Liver (tissue), 9 donors: Measurements from ENCODE around the gene NCK1. TPM values are rescaled to one million over a fixed set of nuclear protein-coding genes. Genes with fewer than 3 reads are reported as not detected.

Experiments used
- DNase-seq: peaks from one replicate; pipeline ENCODE4 v3.0.0-alpha.2; 2017; ENCODE audit warnings: low spot score
- H3K27ac ChIP-seq, 2 donors: one replicate each; pipeline ENCODE4 v1.7.0; 2013; ENCODE audit warnings: inconsistent platforms in 2 of 2, low read length in 2 of 2, control low read depth in 1 of 2, low read depth in 1 of 2, mild to moderate bottlenecking in 1 of 2
- H3K27me3 ChIP-seq, 4 donors: one replicate each; pipeline versions ENCODE4 v1.6.1 to v1.7.0; 2013; ENCODE audit warnings: low read length in 3 of 4, inconsistent platforms in 1 of 4, mild to moderate bottlenecking in 1 of 4, moderate library complexity in 1 of 4; ENCODE audit not compliant: control insufficient read depth in 4 of 4, insufficient read depth in 4 of 4
- H3K36me3 ChIP-seq, 4 donors: one replicate each; pipeline versions ENCODE4 v1.6.1 to v1.7.0; 2013; ENCODE audit warnings: low read length in 3 of 4, mild to moderate bottlenecking in 3 of 4, low read depth in 1 of 4, moderate library complexity in 1 of 4; ENCODE audit not compliant: control insufficient read depth in 4 of 4, insufficient read depth in 3 of 4
- H3K4me1 ChIP-seq, 4 donors: one replicate each; pipeline versions ENCODE4 v1.6.1 to v1.7.0; 2013; ENCODE audit warnings: low read length in 3 of 4, mild to moderate bottlenecking in 3 of 4, moderate library complexity in 1 of 4; ENCODE audit not compliant: control insufficient read depth in 4 of 4, insufficient read depth in 4 of 4
- H3K4me3 ChIP-seq, 3 donors: one replicate each; pipeline versions ENCODE4 v1.6.1 to v1.7.0; 2013; ENCODE audit warnings: low read length in 3 of 3, control low read depth in 1 of 3, low read depth in 1 of 3, mild to moderate bottlenecking in 1 of 3
- H3K9ac ChIP-seq, 2 donors: one replicate each; pipeline ENCODE4 v1.7.0; 2013; ENCODE audit warnings: low read length in 2 of 2, mild to moderate bottlenecking in 2 of 2, moderate library complexity in 2 of 2, control low read depth in 1 of 2, low read depth in 1 of 2
- H3K9me3 ChIP-seq, 4 donors: one replicate each; pipeline versions ENCODE4 v1.6.1 to v1.7.0; 2013; ENCODE audit warnings: low read length in 3 of 4; ENCODE audit not compliant: control insufficient read depth in 4 of 4
- EGR1 ChIP-seq, 2 donors: IDR thresholded peaks; 2 replicates each; pipeline ENCODE4 v1.6.1; 2016 to 2018; ENCODE audit warnings: antibody characterized with exemption in 2 of 2, low read depth in 2 of 2
- FOXA1 ChIP-seq: IDR thresholded peaks from 2 replicates; pipeline ENCODE4 v1.6.1; 2016; ENCODE audit warnings: antibody characterized with exemption
- GABPA ChIP-seq, 2 donors: IDR thresholded peaks in 1 of 2; conservative IDR thresholded peaks in 1 of 2; 2 replicates each; pipeline ENCODE4 v1.6.1; 2016; ENCODE audit warnings: antibody characterized with exemption in 2 of 2, mild to moderate bottlenecking in 1 of 2, moderate library complexity in 1 of 2
- HNF4A ChIP-seq, 2 donors: conservative IDR thresholded peaks; 2 replicates each; pipeline ENCODE4 v1.6.1; 2016; ENCODE audit warnings: antibody characterized with exemption in 2 of 2, mild to moderate bottlenecking in 2 of 2
- HNF4G ChIP-seq: IDR thresholded peaks from 2 replicates; pipeline ENCODE4 v1.6.1; 2016; ENCODE audit warnings: antibody characterized with exemption
- MAX ChIP-seq: IDR thresholded peaks from 2 replicates; pipeline ENCODE4 v1.6.1; 2016; ENCODE audit warnings: antibody characterized with exemption
- NR2F2 ChIP-seq: IDR thresholded peaks from 2 replicates; pipeline ENCODE4 v1.6.1; 2016; ENCODE audit warnings: antibody characterized with exemption
- RAD21 ChIP-seq, 2 donors: IDR thresholded peaks; 2 replicates each; pipeline ENCODE4 v1.6.1; 2016; ENCODE audit warnings: antibody characterized with exemption in 2 of 2, mild to moderate bottlenecking in 2 of 2
- RXRA ChIP-seq, 2 donors: IDR thresholded peaks; 2 replicates each; pipeline ENCODE4 v1.6.1; 2017 to 2018; ENCODE audit warnings: antibody characterized with exemption in 2 of 2, mild to moderate bottlenecking in 1 of 2
- SP1 ChIP-seq: IDR thresholded peaks from 2 replicates; pipeline ENCODE4 v1.6.1; 2018; ENCODE audit warnings: antibody characterized with exemption, mild to moderate bottlenecking
- TAF1 ChIP-seq: conservative IDR thresholded peaks from 2 replicates; pipeline ENCODE4 v1.6.1; 2016; ENCODE audit warnings: antibody characterized with exemption, mild to moderate bottlenecking
- YY1 ChIP-seq: IDR thresholded peaks from 2 replicates; pipeline ENCODE4 v1.6.1; 2016; ENCODE audit warnings: antibody characterized with exemption, mild to moderate bottlenecking
- ZBTB33 ChIP-seq: IDR thresholded peaks from 2 replicates; pipeline ENCODE4 v1.6.1; 2016; ENCODE audit warnings: antibody characterized with exemption
- WGBS: extraction: QIAGEN DNeasy Blood & Tissue Kit; methylation state at CpG from one replicate; pipeline ENCODE4 v1.1.7; 2013; 5-methylcytosine and 5-hydroxymethylcytosine counted together
- polyA plus RNA-seq, 2 donors: library from polyadenylated mRNA; stranded (reverse) in 1 of 2; unstranded in 1 of 2; fragments of 200-250 nt in 1 of 2; fragments of >200 nt in 1 of 2; fragmentation: Nextera tagmentation in 1 of 2; extraction: Ambion mirVana in 1 of 2; gene quantifications; one replicate each; pipeline versions ENCODE4 v1.2.1 to v1.2.3, GENCODE V29; 2013 to 2015
- total RNA-seq, 2 donors: library from RNA; depleted of rRNA; stranded (reverse); fragments of >200 nt; gene quantifications; one replicate each; pipeline ENCODE4 v1.2.3, GENCODE V29; 2014
- donor health status: healthy.
- donor health status: healthy.
- donor health status: healthy.
- donor health status: healthy.
- donor health status: healthy.

NCK1 gene
- total RNA-seq: 10 to 100 TPM; 16.5 to 35.8 TPM
- 10 to 100 TPM; 13.7 to 22.2 TPM for polyA plus RNA-seq

- Histone ChIP-seq H3K4me1 (peaks cover 2 to 23% (median 14%) of the 10 kb centered on the region in 4 donors), H3K9me3 (no peaks in the 10 kb centered on the region), H3K36me3 (no peaks in the 10 kb centered on the region), H3K27me3 (no peaks in the 10 kb centered on the region), H3K4me3 (peak within 1 kb of the TSS; percentile 75 to 86 (median 79)), H3K9ac (peak within 1 kb of the TSS; percentile 86 to 91), H3K27ac (peak within 1 kb of the TSS; percentile 96 to 97)
- TF ChIP-seq ZBTB33 (no peak), YY1 (peak; percentile 88), SP1 (peak; percentile 75), TAF1 (peak; percentile 89), GABPA (IDR thresholded peaks at IDR 0.05 in 1 of 2, conservative IDR thresholded peaks at IDR 0.05 in 1 of 2) (peak in 1 of 2 donors; percentile 73), FOXA1 (no peak), RAD21 (IDR thresholded peaks at IDR 0.05) (peak; percentile 22 to 34), MAX (peak; percentile 50), HNF4A (conservative IDR thresholded peaks at IDR 0.05) (peak; percentile 5 to 6)
- WGBS: under 1% methylated on average over 67 of the region's 67 CpGs
- peak; percentile 97 for DNase-seq
Measured at GRCh38 chr3:136861890-136862616, at the start of gene NCK1. Gene NCK1, plus strand, starts transcription at chr3:136862208. Its CDS starts 65,794 bp downstream, at chr3:136928002.

- Histone ChIP-seq H3K27ac (no peak overlapping the region), H3K4me3 (no peak overlapping the region), H3K9ac (no peak overlapping the region), H3K36me3 (no peaks in the 10 kb centered on the region), H3K4me1 (peaks cover 5 to 20% (median 15%) of the 10 kb centered on the region in 4 donors), H3K9me3 (no peaks in the 10 kb centered on the region), H3K27me3 (peaks cover 0 to 7% (median 0%) of the 10 kb centered on the region in 4 donors)
- TF ChIP-seq NR2F2 (no peak), RXRA (IDR thresholded peaks at IDR 0.05) (no peak), HNF4G (no peak), EGR1 (IDR thresholded peaks at IDR 0.05; ENCODE audit: low read depth in 2 of 2) (no peak), TAF1 (no peak), FOXA1 (no peak)
- no peak for DNase-seq
- 79% methylated on average over 1 of the region's 1 CpG for WGBS
Measured at GRCh38 chr3:136817448-136817847, 44.6 kb upstream of the NCK1 start.

GRCh38 chr3:136818191-136818768 lies 43.7 kb upstream of the NCK1 start:
- 21% methylated on average over 8 of the region's 8 CpGs for WGBS
- no peaks in the 10 kb centered on the region for H3K36me3 ChIP-seq
- no peak for DNase-seq
- H3K4me1 ChIP-seq: peaks cover 5 to 20% (median 15%) of the 10 kb centered on the region in 4 donors
- no peak overlapping the region for H3K9ac ChIP-seq
- H3K27me3 ChIP-seq: peaks cover 0 to 7% (median 0%) of the 10 kb centered on the region in 4 donors
- H3K4me3 ChIP-seq: peak overlapping the region in 2 of 3 donors; percentile 63 to 76
- H3K27ac ChIP-seq: peak overlapping the region; percentile 7 to 31
- TF ChIP-seq RAD21 (IDR thresholded peaks at IDR 0.05) (peak in 1 of 2 donors; percentile 19), RXRA (IDR thresholded peaks at IDR 0.05) (no peak)
- no peaks in the 10 kb centered on the region for H3K9me3 ChIP-seq
